GM12878 (cell line): Measurements from ENCODE around the gene CD3G. TPM values are rescaled to one million over a fixed set of nuclear protein-coding genes. Genes with fewer than 3 reads are reported as not detected.

Experiments
- ATAC-seq: fragments of 200-7000 bp; cut with Tn5 transposase; 3 replicates; pipeline ENCODE4 v1.9.1; 2020; ENCODE audit warnings: mild to moderate bottlenecking, moderate library complexity
- BruUV-seq: library from RNA; stranded (reverse); fragments of 400-500 nt; replicated peaks from 2 replicates; lab custom pipeline; 2021; lab: Mats Ljungman, UMichigan
- CTCF ChIA-PET: fragments of 300-600 bp; sonication (Branson Sonifier 250); formaldehyde crosslinking; extraction: SDS; loops from one replicate; lab custom pipeline; 2021; ENCODE audit warnings: inconsistent platforms; lab: Yijun Ruan, JAX
- POLR2A ChIA-PET: fragments of 350-600 bp; formaldehyde crosslinking; extraction: SDS; loops from one replicate; lab custom pipeline; 2021; ENCODE audit warnings: inconsistent platforms; lab: Charles Lee
- RAD21 ChIA-PET: fragments of 300-600 bp; sonication (Branson Sonifier 250); formaldehyde crosslinking; loops from one replicate; lab custom pipeline; 2023; ENCODE audit warnings: antibody characterized with exemption; ENCODE audit not compliant: unreplicated experiment; lab: Charles Lee
- SMC1A ChIA-PET: fragments of 300-600 bp; sonication (Branson Sonifier 250); formaldehyde crosslinking; loops from one replicate; lab custom pipeline; 2023; ENCODE audit not compliant: unreplicated experiment, uncharacterized antibody; lab: Charles Lee
- DNase-seq: peaks from one replicate; pipeline ENCODE4 v3.0.0-alpha.2; 2011; ENCODE audit warnings: low read depth, low spot score
- FAIRE-seq: peaks from 3 replicates; lab custom pipeline; 2011; peaks lifted over from hg19 to GRCh38; lab: Jason Lieb, UNC
- H2AFZ ChIP-seq: 2 replicates; pipeline ENCODE4 v1.6.0; 2011; ENCODE audit warnings: low read depth, low read length, control low read depth; ENCODE audit not compliant: control insufficient read depth
- H3K27ac ChIP-seq: 2 replicates; pipeline ENCODE4 v1.5.1; 2011; ENCODE audit warnings: control low read depth; ENCODE audit not compliant: control insufficient read depth, insufficient read depth
- H3K27me3 ChIP-seq, 2 experiments: replicated peaks in 1 of 2; 2 replicates each; pipeline versions ENCODE4 v1.6.0 to v1.6.1; 2011; ENCODE audit warnings: low read length in 1 of 2; ENCODE audit not compliant: control insufficient read depth in 2 of 2, insufficient read depth in 2 of 2
- H3K36me3 ChIP-seq, 2 experiments: 2 replicates each; pipeline ENCODE4 v1.5.1; 2011; ENCODE audit warnings: low read length in 1 of 2; ENCODE audit not compliant: control insufficient read depth in 2 of 2, insufficient read depth in 2 of 2
- H3K4me1 ChIP-seq: 2 replicates; pipeline ENCODE4 v1.6.1; 2011; ENCODE audit warnings: mild to moderate bottlenecking, low read length, moderate library complexity, mixed read lengths; ENCODE audit not compliant: control insufficient read depth, insufficient read depth
- H3K4me2 ChIP-seq: 2 replicates; pipeline ENCODE4 v1.6.0; 2011; ENCODE audit warnings: control low read depth; ENCODE audit not compliant: control insufficient read depth, insufficient read depth
- H3K4me3 ChIP-seq: fragments of 200-600 bp; sonication (generic); 2 replicates; pipeline ENCODE4 v1.5.1; 2016
- H3K79me2 ChIP-seq: 2 replicates; pipeline ENCODE4 v1.6.0; 2011; ENCODE audit warnings: low read length; ENCODE audit not compliant: control insufficient read depth, insufficient read depth
- H3K9ac ChIP-seq: 2 replicates; pipeline ENCODE4 v1.8.0; 2011; ENCODE audit warnings: low read length, control low read depth, mixed read lengths; ENCODE audit not compliant: control insufficient read depth, insufficient read depth
- H3K9me3 ChIP-seq: replicated peaks from 3 replicates; pipeline ENCODE4 v1.5.1; 2011; ENCODE audit warnings: mild to moderate bottlenecking, low read length; ENCODE audit not compliant: control insufficient read depth, insufficient read depth
- H4K20me1 ChIP-seq: 2 replicates; pipeline ENCODE4 v1.6.0; 2011; ENCODE audit not compliant: control insufficient read depth, insufficient read depth
- EGR1 ChIP-seq, 2 experiments: IDR thresholded peaks; 1 replicate in 1 of 2; 2 replicates in 1 of 2; pipeline ENCODE4 v1.6.1; 2011 to 2012; ENCODE audit warnings: low read depth in 2 of 2, low read length in 2 of 2, borderline replicate concordance in 1 of 2, mild to moderate bottlenecking in 1 of 2, moderate library complexity in 1 of 2
- FOXM1 ChIP-seq: IDR thresholded peaks from 2 replicates; pipeline ENCODE4 v1.6.1; 2012; ENCODE audit warnings: low read depth, mild to moderate bottlenecking, inconsistent platforms, low read length, moderate library complexity
- IRF3 ChIP-seq: fragments of 450-650 bp; IDR thresholded peaks from 2 replicates; pipeline ENCODE4 v1.6.1; 2014; ENCODE audit warnings: mild to moderate bottlenecking
- MTA2 ChIP-seq: fragments of 450-650 bp; IDR thresholded peaks from 2 replicates; pipeline ENCODE4 v1.6.1; 2016; ENCODE audit warnings: low read depth, mild to moderate bottlenecking, moderate library complexity
- MXI1 ChIP-seq: fragments of 150-350 bp; IDR thresholded peaks from 2 replicates; pipeline ENCODE4 v1.6.1; 2011; ENCODE audit warnings: low read depth, mild to moderate bottlenecking, inconsistent platforms, low read length, improper control_type of control experiment
- MYB ChIP-seq: fragments of 150-350 bp; IDR thresholded peaks from 2 replicates; pipeline ENCODE4 v1.6.1; 2014; ENCODE audit warnings: mild to moderate bottlenecking, low read depth, low read length, borderline replicate concordance
- POLR2AphosphoS5 ChIP-seq: IDR thresholded peaks from 2 replicates; pipeline ENCODE4 v1.6.1; 2011; ENCODE audit warnings: mild to moderate bottlenecking, low read length, inconsistent platforms
- POU2F2 ChIP-seq: IDR thresholded peaks from 3 replicates; pipeline ENCODE4 v1.6.1; 2011; ENCODE audit warnings: low read depth, mild to moderate bottlenecking, low read length, borderline replicate concordance
- RCOR1 ChIP-seq: conservative IDR thresholded peaks from 2 replicates; pipeline ENCODE4 v1.6.1; 2012; ENCODE audit warnings: low read depth, low read length, improper control_type of control experiment
- TCF7 ChIP-seq: IDR thresholded peaks from 2 replicates; pipeline ENCODE4 v1.6.1; 2014; ENCODE audit warnings: antibody characterized with exemption, borderline replicate concordance
- ZZZ3 ChIP-seq: IDR thresholded peaks from 2 replicates; pipeline ENCODE4 v1.6.1; 2011; ENCODE audit warnings: low read depth; ENCODE audit not compliant: control insufficient read depth, insufficient read length
- WGBS: methylation state at CpG from one replicate; pipeline ENCODE4 v1.1.6; 2016; ENCODE audit warnings: low lambda C conversion rate; ENCODE audit not compliant: insufficient replicate concordance, insufficient coverage; ENCODE audit errors: missing lambda C conversion rate; 5-methylcytosine and 5-hydroxymethylcytosine counted together
- in situ Hi-C: fragments of 300-500 bp; cut with MboI; formaldehyde crosslinking; loops from 9 replicates; pipeline ENCODE4 v1.14.3; 2018; ENCODE audit warnings: mixed read lengths
- intact Hi-C: fragments of 100-400 bp; cut with micrococcal nuclease; formaldehyde crosslinking; loops from one replicate; pipeline ENCODE4 v1.14.2; 2022; ENCODE audit not compliant: unreplicated experiment
- polyA plus RNA-seq, 11 experiments: library from polyadenylated mRNA; depleted of rRNA in 4 of 11; unstranded in 6 of 11; stranded (reverse) in 5 of 11; fragments of >200 nt; fragmentation: Nextera tagmentation in 4 of 11; fragmentation: Illumina TruSeq in 1 of 11; extraction: Ambion mirVana in 4 of 11; extraction: Trizol in 1 of 11; gene quantifications; 1 replicate in 1 of 11; 2 replicates in 10 of 11; pipeline versions ENCODE4 v1.2.1 to v1.2.3, GENCODE V29; 2011 to 2016; ENCODE audit warnings: inconsistent platforms in 2 of 11, missing spikeins in 2 of 11, low read depth in 1 of 11
- total RNA-seq, 4 experiments: library from RNA; depleted of rRNA in 3 of 4; stranded (reverse); fragments of >200 nt in 3 of 4; fragmentation: Illumina TruSeq in 1 of 4; extraction: Trizol in 1 of 4; gene quantifications; 2 replicates each; pipeline versions ENCODE4 v1.2.1 to v1.2.3, GENCODE V29; 2013 to 2021
- TF ChIP-seq, protein P1 (sequence below): fragments of 450-650 bp; IDR thresholded peaks from 2 replicates; pipeline ENCODE4 v1.6.1; 2016; ENCODE audit warnings: mild to moderate bottlenecking, moderate library complexity, borderline replicate concordance
- TF ChIP-seq, protein P2 (sequence below), 3 experiments: IDR thresholded peaks in 2 of 3; conservative IDR thresholded peaks in 1 of 3; 2 replicates each; pipeline ENCODE4 v1.5.1; 2011; ENCODE audit warnings: low read depth in 3 of 3, low read length in 3 of 3, mild to moderate bottlenecking in 3 of 3, control low read depth in 2 of 3, moderate library complexity in 2 of 3, inconsistent platforms in 1 of 3, mixed read lengths in 1 of 3; ENCODE audit not compliant: control insufficient read depth in 2 of 3, insufficient read depth in 1 of 3; ENCODE audit errors: extremely low read depth in 1 of 3
- TF ChIP-seq, protein P3 (sequence below): fragments of 450-650 bp; IDR thresholded peaks from 2 replicates; pipeline ENCODE4 v1.6.1; 2016; ENCODE audit warnings: mild to moderate bottlenecking

CD3G gene
- total and polyA plus RNA-seq, 10 of the 15 experiments (the other 5 are each of a cell fraction or from before 2014, with no cell fraction given): 0.10 to 0.16 (median 0.13) TPM; not detected in 7

DNA sequence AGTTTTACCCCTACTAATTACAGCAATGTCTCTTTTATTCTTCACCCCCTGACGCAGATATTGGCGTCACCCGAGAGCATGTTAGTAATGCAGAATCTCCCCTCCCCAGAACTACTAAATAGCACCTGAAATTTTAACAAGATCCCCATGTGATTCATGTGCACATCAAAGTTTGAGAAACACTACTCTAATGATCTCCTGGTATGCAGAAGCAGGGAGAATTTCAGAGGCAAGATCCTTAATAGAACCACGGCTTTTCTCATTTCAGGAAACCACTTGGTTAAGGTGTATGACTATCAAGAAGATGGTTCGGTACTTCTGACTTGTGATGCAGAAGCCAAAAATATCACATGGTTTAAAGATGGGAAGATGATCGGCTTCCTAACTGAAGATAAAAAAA lies 5.3 kb downstream of the CD3G start:
- WGBS: 42% methylated on average over 6 of the region's 6 CpGs
- Histone ChIP-seq H3K27ac (no peak overlapping the region), H4K20me1 (no peaks in the 10 kb centered on the region), H3K4me3 (no peak overlapping the region), H3K4me2 (no peak overlapping the region), H2AFZ (no peak overlapping the region), H3K4me1 (no peaks in the 10 kb centered on the region), H3K36me3 (no peaks in the 10 kb centered on the region), H3K79me2 (no peaks in the 10 kb centered on the region), H3K9ac (no peak overlapping the region), H3K9me3 (no peaks in the 10 kb centered on the region), H3K27me3 (peaks cover 0 to 4% of the 10 kb centered on the region in 2 experiments; a peak in 2 of 4 replicates)
- FAIRE-seq: no peak
- intact Hi-C loops: no loop called here
- no peak for ATAC-seq
- no TSS peak for BruUV-seq
- DNase-seq: no peak
- ChIA-PET RAD21 (interaction anchor here (2.4 kb wide), 1 partner anchor 54 kb away, joined by 16 read pairs; no protein-coding TSS in a partner anchor), SMC1A (interaction anchor here (1.1 to 3.9 kb wide), 3 partner anchors 53 to 151 kb away, joined by 5 to 15 read pairs (median 6); no protein-coding TSS in a partner anchor), CTCF (interaction anchor here (1.2 to 8.9 kb wide), 3 partner anchors 41 to 151 kb away, joined by 3 to 72 read pairs (median 58); no protein-coding TSS in a partner anchor), POLR2A (interaction anchor here (0.5 kb wide), 1 partner anchor 55 kb away, joined by 3 read pairs; no protein-coding TSS in a partner anchor)
- in situ Hi-C loops: loop anchor here (5.0 kb wide), 1 partner anchor 152 kb away; no protein-coding TSS in a partner anchor
- no peak for TF ChIP-seq EGR1 (IDR thresholded peaks at IDR 0.05; ENCODE audit: borderline replicate concordance in 1 of 2, low read depth in 2 of 2, low read length in 2 of 2)
- TF ChIP-seq, protein P1, sequence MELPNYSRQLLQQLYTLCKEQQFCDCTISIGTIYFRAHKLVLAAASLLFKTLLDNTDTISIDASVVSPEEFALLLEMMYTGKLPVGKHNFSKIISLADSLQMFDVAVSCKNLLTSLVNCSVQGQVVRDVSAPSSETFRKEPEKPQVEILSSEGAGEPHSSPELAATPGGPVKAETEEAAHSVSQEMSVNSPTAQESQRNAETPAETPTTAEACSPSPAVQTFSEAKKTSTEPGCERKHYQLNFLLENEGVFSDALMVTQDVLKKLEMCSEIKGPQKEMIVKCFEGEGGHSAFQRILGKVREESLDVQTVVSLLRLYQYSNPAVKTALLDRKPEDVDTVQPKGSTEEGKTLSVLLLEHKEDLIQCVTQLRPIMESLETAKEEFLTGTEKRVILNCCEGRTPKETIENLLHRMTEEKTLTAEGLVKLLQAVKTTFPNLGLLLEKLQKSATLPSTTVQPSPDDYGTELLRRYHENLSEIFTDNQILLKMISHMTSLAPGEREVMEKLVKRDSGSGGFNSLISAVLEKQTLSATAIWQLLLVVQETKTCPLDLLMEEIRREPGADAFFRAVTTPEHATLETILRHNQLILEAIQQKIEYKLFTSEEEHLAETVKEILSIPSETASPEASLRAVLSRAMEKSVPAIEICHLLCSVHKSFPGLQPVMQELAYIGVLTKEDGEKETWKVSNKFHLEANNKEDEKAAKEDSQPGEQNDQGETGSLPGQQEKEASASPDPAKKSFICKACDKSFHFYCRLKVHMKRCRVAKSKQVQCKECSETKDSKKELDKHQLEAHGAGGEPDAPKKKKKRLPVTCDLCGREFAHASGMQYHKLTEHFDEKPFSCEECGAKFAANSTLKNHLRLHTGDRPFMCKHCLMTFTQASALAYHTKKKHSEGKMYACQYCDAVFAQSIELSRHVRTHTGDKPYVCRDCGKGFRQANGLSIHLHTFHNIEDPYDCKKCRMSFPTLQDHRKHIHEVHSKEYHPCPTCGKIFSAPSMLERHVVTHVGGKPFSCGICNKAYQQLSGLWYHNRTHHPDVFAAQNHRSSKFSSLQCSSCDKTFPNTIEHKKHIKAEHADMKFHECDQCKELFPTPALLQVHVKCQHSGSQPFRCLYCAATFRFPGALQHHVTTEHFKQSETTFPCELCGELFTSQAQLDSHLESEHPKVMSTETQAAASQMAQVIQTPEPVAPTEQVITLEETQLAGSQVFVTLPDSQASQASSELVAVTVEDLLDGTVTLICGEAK: no peak
- no peak for TF ChIP-seq TCF7
- TF ChIP-seq MYB: no peak
- TF ChIP-seq POU2F2: no peak
- TF ChIP-seq MTA2: no peak
- no peak for TF ChIP-seq MXI1
- TF ChIP-seq IRF3: no peak
- TF ChIP-seq POLR2AphosphoS5: no peak
- no peak for TF ChIP-seq RCOR1
- TF ChIP-seq FOXM1: no peak
- TF ChIP-seq, protein P2, sequence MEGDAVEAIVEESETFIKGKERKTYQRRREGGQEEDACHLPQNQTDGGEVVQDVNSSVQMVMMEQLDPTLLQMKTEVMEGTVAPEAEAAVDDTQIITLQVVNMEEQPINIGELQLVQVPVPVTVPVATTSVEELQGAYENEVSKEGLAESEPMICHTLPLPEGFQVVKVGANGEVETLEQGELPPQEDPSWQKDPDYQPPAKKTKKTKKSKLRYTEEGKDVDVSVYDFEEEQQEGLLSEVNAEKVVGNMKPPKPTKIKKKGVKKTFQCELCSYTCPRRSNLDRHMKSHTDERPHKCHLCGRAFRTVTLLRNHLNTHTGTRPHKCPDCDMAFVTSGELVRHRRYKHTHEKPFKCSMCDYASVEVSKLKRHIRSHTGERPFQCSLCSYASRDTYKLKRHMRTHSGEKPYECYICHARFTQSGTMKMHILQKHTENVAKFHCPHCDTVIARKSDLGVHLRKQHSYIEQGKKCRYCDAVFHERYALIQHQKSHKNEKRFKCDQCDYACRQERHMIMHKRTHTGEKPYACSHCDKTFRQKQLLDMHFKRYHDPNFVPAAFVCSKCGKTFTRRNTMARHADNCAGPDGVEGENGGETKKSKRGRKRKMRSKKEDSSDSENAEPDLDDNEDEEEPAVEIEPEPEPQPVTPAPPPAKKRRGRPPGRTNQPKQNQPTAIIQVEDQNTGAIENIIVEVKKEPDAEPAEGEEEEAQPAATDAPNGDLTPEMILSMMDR (IDR thresholded peaks at IDR 0.05 in 2 of 3, conservative IDR thresholded peaks at IDR 0.05 in 1 of 3; ENCODE audit: control insufficient read depth in 2 of 3, extremely low read depth in 1 of 3, insufficient read depth in 1 of 3, low read depth in 3 of 3, low read length in 3 of 3): no peak
- no peak for TF ChIP-seq ZZZ3
- TF ChIP-seq, protein P3, sequence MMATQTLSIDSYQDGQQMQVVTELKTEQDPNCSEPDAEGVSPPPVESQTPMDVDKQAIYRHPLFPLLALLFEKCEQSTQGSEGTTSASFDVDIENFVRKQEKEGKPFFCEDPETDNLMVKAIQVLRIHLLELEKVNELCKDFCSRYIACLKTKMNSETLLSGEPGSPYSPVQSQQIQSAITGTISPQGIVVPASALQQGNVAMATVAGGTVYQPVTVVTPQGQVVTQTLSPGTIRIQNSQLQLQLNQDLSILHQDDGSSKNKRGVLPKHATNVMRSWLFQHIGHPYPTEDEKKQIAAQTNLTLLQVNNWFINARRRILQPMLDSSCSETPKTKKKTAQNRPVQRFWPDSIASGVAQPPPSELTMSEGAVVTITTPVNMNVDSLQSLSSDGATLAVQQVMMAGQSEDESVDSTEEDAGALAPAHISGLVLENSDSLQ: no peak
